ENCODE results near the gene SPOCK1.

The SPOCK1 gene

DNA sequence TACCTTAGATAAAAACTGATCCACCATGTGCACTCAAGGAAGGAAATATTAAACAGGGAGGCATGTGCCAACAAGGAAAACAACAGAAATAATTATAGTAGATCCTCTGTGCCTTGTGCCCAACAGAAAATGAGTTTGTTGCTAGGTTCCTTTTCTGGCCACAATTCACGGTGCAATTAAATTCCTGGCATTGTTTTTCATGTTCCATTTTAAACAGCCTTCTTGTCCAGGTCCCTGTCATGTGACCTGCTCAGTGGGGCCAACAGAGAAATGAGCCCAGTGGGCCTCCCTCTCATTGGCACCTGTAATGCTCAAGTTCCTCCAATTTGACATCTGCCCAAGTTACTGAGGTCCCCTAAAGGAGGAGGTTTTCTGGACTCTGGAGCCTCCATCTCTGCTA is 56.5 kb downstream of the SPOCK1 start:
- no peak for DNase-seq (ENCODE audit: low spot score)
- TF ChIP-seq, protein P1, sequence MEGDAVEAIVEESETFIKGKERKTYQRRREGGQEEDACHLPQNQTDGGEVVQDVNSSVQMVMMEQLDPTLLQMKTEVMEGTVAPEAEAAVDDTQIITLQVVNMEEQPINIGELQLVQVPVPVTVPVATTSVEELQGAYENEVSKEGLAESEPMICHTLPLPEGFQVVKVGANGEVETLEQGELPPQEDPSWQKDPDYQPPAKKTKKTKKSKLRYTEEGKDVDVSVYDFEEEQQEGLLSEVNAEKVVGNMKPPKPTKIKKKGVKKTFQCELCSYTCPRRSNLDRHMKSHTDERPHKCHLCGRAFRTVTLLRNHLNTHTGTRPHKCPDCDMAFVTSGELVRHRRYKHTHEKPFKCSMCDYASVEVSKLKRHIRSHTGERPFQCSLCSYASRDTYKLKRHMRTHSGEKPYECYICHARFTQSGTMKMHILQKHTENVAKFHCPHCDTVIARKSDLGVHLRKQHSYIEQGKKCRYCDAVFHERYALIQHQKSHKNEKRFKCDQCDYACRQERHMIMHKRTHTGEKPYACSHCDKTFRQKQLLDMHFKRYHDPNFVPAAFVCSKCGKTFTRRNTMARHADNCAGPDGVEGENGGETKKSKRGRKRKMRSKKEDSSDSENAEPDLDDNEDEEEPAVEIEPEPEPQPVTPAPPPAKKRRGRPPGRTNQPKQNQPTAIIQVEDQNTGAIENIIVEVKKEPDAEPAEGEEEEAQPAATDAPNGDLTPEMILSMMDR (IDR thresholded peaks at IDR 0.05; ENCODE audit: extremely low read depth, insufficient read depth, missing control alignments): no peak
- in situ Hi-C loops (cut with MboI; ENCODE audit: low pct_unique_long_range_greater_than_20kb, low sequenced_read_pairs, unreplicated experiment): no loop called here

DNA sequence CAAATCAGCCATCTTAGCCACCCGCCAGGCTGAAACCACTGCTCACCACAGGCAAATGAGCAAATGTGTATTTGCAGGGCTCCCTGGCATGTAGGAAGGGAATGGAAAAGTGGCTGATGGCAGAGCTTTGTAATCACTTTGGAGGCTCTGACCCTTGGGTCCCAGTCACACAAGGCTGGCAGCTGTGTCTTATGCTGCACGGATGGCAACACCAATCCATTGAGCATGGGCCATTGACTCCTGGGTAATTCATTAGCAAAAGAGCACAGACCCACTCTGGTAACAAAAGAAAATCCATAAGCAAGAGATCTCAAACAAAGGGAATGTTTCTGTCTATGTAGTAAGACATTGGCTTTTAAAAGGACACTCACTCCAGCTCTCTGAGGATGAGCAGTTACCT is 57.6 kb downstream of the SPOCK1 start:
- TF ChIP-seq, protein P1 (IDR thresholded peaks at IDR 0.05; ENCODE audit: extremely low read depth, insufficient read depth, missing control alignments): no peak
- in situ Hi-C loops (cut with MboI; ENCODE audit: low pct_unique_long_range_greater_than_20kb, low sequenced_read_pairs, unreplicated experiment): no loop called here

DNA sequence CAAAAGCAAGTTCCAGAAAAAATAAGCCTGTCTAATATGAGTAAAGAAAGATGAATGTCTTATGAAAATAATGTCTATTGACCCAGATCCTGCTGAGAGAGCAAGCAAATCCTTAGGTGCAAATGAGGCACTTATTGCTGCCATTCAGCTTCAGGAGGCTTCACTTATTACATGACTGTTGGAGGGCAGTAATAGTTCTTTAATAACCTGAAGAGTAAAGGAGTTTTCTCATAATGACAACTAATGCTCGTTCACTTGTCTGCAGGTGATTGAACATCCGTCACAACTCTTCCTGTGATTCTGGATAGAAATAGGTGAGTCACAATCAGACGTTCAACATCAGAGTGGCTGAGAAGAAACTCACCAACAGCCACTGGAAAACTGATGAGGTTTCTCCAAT is 58.3 kb downstream of the SPOCK1 start:
- in situ Hi-C loops (cut with MboI; ENCODE audit: low pct_unique_long_range_greater_than_20kb, low sequenced_read_pairs, unreplicated experiment): no loop called here
- TF ChIP-seq, protein P1 (IDR thresholded peaks at IDR 0.05; ENCODE audit: extremely low read depth, insufficient read depth, missing control alignments): no peak
- no peak for DNase-seq (ENCODE audit: low spot score)

More for the DNA sequence above, 57.6 kb downstream of the SPOCK1 start:
- no peak for DNase-seq (ENCODE audit: low spot score)

DNA sequence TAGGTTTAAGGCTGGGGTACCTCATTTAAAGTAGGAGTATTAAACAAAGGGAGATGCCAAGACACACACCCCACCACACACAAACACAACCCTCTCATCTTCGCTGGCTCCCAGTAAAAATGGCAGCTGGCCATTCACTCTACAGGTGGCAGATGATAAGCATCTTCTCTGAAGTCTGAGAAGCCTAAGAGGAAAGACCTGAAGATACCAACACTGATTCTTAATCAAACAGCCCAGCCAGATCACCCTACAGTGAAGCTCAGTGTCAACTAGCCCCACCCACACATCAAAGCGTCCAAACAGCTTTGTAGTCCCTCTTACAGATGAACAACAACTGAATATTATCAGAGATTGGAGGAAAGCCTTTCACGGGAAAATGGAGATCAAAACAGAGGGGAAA is 59.5 kb downstream of the SPOCK1 start:
- in situ Hi-C loops (cut with MboI; ENCODE audit: low pct_unique_long_range_greater_than_20kb, low sequenced_read_pairs, unreplicated experiment): no loop called here
- DNase-seq (ENCODE audit: low spot score): no peak
- TF ChIP-seq, protein P1 (IDR thresholded peaks at IDR 0.05; ENCODE audit: extremely low read depth, insufficient read depth, missing control alignments): no peak

DNA sequence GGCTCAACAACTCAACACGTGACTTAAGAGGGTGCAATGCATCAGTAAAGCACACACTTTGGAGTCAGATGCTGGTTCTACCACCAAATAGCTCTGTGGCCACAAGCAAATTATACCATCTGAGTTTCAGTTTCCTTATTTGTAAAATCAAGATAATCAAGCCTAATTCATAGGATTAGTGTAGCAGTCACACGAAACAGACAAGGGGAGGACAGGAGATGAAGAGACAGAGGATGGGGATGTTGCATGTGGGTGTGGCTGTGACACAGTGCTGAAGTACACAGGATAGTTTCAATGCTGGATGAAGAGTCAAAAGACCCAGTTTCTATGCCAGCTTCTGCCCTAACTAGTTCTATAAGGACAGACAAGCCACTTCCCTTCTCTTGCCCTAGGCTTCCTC is 60.2 kb downstream of the SPOCK1 start:
- TF ChIP-seq, protein P1 (IDR thresholded peaks at IDR 0.05; ENCODE audit: extremely low read depth, insufficient read depth, missing control alignments): no peak
- in situ Hi-C loops (cut with MboI; ENCODE audit: low pct_unique_long_range_greater_than_20kb, low sequenced_read_pairs, unreplicated experiment): no loop called here
- no peak for DNase-seq (ENCODE audit: low spot score)

DNA sequence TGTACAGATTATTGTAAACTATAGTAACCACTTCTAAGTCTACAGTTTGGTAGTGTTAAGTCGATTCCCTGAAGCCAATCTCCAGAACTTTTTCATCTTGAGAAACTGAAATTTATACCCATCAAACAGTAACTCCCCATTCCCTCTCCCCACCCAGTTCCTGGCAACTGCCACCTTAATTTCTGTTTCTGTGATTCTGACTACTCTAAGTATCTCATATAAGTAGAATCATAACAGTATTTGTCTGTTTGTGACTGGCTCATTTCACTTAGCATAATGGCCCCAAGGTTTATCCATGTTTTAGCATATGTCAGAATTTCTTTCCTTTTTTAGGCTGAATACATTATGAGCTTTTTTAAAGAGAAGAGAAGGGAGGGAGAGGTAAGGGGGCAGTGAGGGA is 61.4 kb downstream of the SPOCK1 start:
- in situ Hi-C loops (cut with MboI; ENCODE audit: low pct_unique_long_range_greater_than_20kb, low sequenced_read_pairs, unreplicated experiment): no loop called here
- TF ChIP-seq, protein P1 (IDR thresholded peaks at IDR 0.05; ENCODE audit: extremely low read depth, insufficient read depth, missing control alignments): no peak
- no peak for DNase-seq (ENCODE audit: low spot score)

DNA sequence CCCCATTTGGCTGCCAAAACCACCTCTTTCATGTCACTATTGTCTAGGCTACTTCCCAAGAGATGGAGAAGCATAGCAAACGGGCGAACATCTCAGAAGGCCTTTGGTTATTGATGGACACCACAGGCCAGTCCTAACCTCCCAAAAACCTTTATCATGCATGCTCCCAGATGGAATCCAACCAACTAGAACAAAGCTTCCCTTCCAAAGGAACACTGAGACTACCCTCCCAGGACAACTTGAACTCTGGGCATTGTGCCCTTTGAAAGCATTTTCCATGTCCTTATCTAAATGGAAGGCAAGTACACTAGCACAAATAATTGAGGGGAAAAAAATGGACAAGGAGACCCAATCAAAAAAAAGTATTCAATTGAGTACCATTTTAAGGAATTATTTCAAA is 65.6 kb downstream of the SPOCK1 start:
- DNase-seq (ENCODE audit: low spot score): no peak
- TF ChIP-seq, protein P1 (IDR thresholded peaks at IDR 0.05; ENCODE audit: extremely low read depth, insufficient read depth, missing control alignments): no peak
- in situ Hi-C loops (cut with MboI; ENCODE audit: low pct_unique_long_range_greater_than_20kb, low sequenced_read_pairs, unreplicated experiment): no loop called here
